Gastrocnemius medialis (tissue), 4 donors: ENCODE data around the gene GASK1A. TPM values are rescaled to one million over a fixed set of nuclear protein-coding genes. Genes with fewer than 3 reads are reported as not detected.

Experiments used
- ATAC-seq, 2 donors: fragments of 150-250 bp; one replicate each; pipeline ENCODE4 v1.9.1; 2016
- DNase-seq, 2 donors: peaks; one replicate each; pipeline ENCODE4 v3.0.0-alpha.2; 2019
- H3K27ac ChIP-seq, 4 donors: fragments of 200-600 bp; sonication (generic); 1 replicate in 1 of 4; 2 replicates in 3 of 4; pipeline ENCODE4 v1.5.1; 2016 to 2018; ENCODE audit warnings: mild to moderate bottlenecking in 2 of 4, moderate library complexity in 1 of 4
- H3K27me3 ChIP-seq, 3 donors: fragments of 200-600 bp; sonication (generic) in 2 of 3; 1 replicate in 1 of 3; 2 replicates in 2 of 3; pipeline versions ENCODE4 v1.5.1 to v1.6.0; 2016 to 2019; ENCODE audit warnings: mild to moderate bottlenecking in 1 of 3, moderate library complexity in 1 of 3
- H3K36me3 ChIP-seq, 2 donors: fragments of 200-600 bp; sonication (generic) in 1 of 2; one replicate each; pipeline ENCODE4 v1.5.1; 2017 to 2018
- H3K4me1 ChIP-seq, 2 donors: fragments of 200-600 bp; sonication (generic) in 1 of 2; one replicate each; pipeline ENCODE4 v1.5.1; 2016 to 2017; ENCODE audit warnings: mild to moderate bottlenecking in 2 of 2
- H3K4me3 ChIP-seq, 4 donors: fragments of 200-600 bp; sonication (generic) in 3 of 4; 1 replicate in 1 of 4; 2 replicates in 3 of 4; pipeline ENCODE4 v1.5.1; 2016 to 2019; ENCODE audit warnings: mild to moderate bottlenecking in 2 of 4
- H3K9me3 ChIP-seq, 3 donors: fragments of 200-600 bp; sonication (generic) in 2 of 3; 1 replicate in 1 of 3; 2 replicates in 2 of 3; pipeline ENCODE4 v1.5.1; 2016 to 2019
- CTCF ChIP-seq, 5 experiments: fragments of 450-650 bp in 3 of 5; fragments of 200-600 bp in 2 of 5; sonication (generic) in 2 of 5; IDR thresholded peaks in 4 of 5; conservative IDR thresholded peaks in 1 of 5; 1 replicate in 4 of 5; 2 replicates in 1 of 5; pipeline ENCODE4 v1.5.1; 2016 to 2019; ENCODE audit warnings: antibody characterized with exemption in 5 of 5, mild to moderate bottlenecking in 3 of 5, moderate library complexity in 3 of 5
- POLR2A ChIP-seq, 2 donors: fragments of 450-650 bp; IDR thresholded peaks; one replicate each; pipeline ENCODE4 v1.6.1; 2017; ENCODE audit warnings: antibody characterized with exemption in 2 of 2, mild to moderate bottlenecking in 2 of 2, moderate library complexity in 2 of 2
- in situ Hi-C, 4 donors: fragments of 200-750 bp; cut with MboI; loops; one replicate each; pipeline versions ENCODE4 v1.15.0 to v1.8.0; 2017; ENCODE audit warnings: low sequenced_read_pairs in 4 of 4
- intact Hi-C: fragments of 100-400 bp; cut with DNase I; formaldehyde crosslinking; loops from one replicate; pipeline ENCODE4 v1.15.1; 2023; ENCODE audit warnings: low total_unique reads
- total RNA-seq, 4 donors: library from RNA; depleted of rRNA; stranded (reverse); fragments of >200 nt; gene quantifications; one replicate each; pipeline versions ENCODE4 v1.1.0 to v1.2.3, GENCODE V29; 2016

Gene GASK1A
- total RNA-seq, 4 donors from 2014 or later = 0.52 to 6.8 (median 0.87) TPM

GRCh38 chr3:43028678-43029490 is 49.8 kb downstream of the GASK1A start:
- DNase-seq = no peak
- no peaks in the 10 kb centered on the region for H3K27me3 ChIP-seq
- intact Hi-C loops = no loop called here

DNA sequence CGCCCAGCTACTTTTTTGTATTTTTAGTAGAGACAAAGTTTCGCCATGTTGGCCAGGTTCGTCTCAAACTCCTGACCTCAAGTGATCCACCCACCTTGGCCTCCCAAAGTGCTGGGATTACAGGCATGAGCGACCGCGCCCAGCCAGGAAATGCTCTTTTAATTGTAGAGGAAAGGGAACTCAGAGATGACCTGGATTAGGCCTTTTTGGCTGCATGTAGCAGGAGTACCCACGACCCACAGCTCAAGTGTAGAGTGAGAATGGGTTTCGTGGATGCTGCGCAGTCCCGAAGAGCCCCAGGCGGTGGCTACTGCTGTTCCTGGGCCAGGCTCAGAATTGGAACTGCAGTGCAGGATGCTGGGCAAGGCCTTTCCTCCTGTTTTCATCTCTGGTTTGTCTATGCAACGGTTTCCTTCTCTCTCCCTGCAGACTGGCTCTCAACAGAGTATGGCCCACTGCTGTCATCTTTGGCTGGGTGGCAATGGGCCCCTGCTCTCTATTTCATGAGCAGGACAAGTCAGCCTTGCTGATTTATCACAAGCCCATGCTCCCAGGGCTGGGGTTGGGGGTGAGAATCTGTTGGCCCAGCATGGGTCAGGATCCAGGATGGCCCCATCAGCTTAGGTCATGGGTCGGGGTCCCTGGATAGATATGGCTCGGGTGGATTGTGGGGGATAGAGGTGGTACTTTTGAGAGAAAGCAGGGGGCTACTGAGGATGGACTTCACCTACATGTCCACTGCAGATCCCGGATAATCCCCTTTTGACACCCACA is 51.2 kb downstream of the GASK1A start:
- TF ChIP-seq CTCF (IDR thresholded peaks at IDR 0.05 in 4 of 5, conservative IDR thresholded peaks at IDR 0.05 in 1 of 5) = no peak
- no peak for TF ChIP-seq POLR2A (IDR thresholded peaks at IDR 0.05)
- Histone ChIP-seq H3K27me3 (no peaks in the 10 kb centered on the region), H3K4me3 (no peak overlapping the region), H3K27ac (no peak overlapping the region), H3K36me3 (no peaks in the 10 kb centered on the region), H3K9me3 (no peaks in the 10 kb centered on the region), H3K4me1 (peaks cover 0 to 13% of the 10 kb centered on the region in 2 donors)
- DNase-seq (no peak), ATAC-seq (no peak)
- in situ Hi-C loops = no loop called here
- intact Hi-C loops = no loop called here

More at GRCh38 chr3:43028678-43029490, 49.8 kb downstream of the GASK1A start:
- Histone ChIP-seq H3K27ac (no peak overlapping the region), H3K4me1 (peaks cover 0 to 13% of the 10 kb centered on the region in 2 donors), H3K4me3 (no peak overlapping the region), H3K9me3 (no peaks in the 10 kb centered on the region), H3K36me3 (no peaks in the 10 kb centered on the region)
- no peak for TF ChIP-seq CTCF (IDR thresholded peaks at IDR 0.05 in 4 of 5, conservative IDR thresholded peaks at IDR 0.05 in 1 of 5)
- no peak for TF ChIP-seq POLR2A (IDR thresholded peaks at IDR 0.05)
- ATAC-seq = no peak
- in situ Hi-C loops = no loop called here

DNA sequence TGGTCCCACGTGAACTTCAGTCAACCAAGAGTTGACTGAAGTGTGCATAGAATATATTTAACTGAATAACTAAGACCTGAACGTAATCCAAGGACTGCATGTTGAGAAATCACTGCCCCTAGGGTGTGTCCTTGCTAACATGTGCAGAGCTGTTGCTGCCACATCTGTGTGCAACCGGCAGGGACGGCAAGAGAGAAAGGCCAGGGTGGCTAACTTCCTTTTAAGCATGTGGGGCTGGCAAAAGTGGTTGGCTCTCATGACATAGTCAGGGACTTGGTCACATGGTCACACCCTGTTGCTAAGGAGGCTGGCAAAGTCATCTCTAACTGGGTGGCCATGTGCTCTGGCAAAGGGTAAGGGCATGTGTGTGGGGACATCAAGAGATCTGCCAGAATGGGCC is 52.4 kb downstream of the GASK1A start:
- in situ Hi-C loops = no loop called here
- Histone ChIP-seq H3K27me3 (no peaks in the 10 kb centered on the region), H3K36me3 (no peaks in the 10 kb centered on the region), H3K4me3 (no peak overlapping the region), H3K27ac (peak overlapping the region in 2 of 4 donors; percentile 36 to 47), H3K4me1 (peaks cover 0 to 13% of the 10 kb centered on the region in 2 donors), H3K9me3 (no peaks in the 10 kb centered on the region)
- intact Hi-C loops = no loop called here
- TF ChIP-seq POLR2A (IDR thresholded peaks at IDR 0.05) (no peak), CTCF (IDR thresholded peaks at IDR 0.05 in 4 of 5, conservative IDR thresholded peaks at IDR 0.05 in 1 of 5) (no peak)
- ATAC-seq (peak; percentile 66 to 93), DNase-seq (peak; percentile 27 to 82)

DNA sequence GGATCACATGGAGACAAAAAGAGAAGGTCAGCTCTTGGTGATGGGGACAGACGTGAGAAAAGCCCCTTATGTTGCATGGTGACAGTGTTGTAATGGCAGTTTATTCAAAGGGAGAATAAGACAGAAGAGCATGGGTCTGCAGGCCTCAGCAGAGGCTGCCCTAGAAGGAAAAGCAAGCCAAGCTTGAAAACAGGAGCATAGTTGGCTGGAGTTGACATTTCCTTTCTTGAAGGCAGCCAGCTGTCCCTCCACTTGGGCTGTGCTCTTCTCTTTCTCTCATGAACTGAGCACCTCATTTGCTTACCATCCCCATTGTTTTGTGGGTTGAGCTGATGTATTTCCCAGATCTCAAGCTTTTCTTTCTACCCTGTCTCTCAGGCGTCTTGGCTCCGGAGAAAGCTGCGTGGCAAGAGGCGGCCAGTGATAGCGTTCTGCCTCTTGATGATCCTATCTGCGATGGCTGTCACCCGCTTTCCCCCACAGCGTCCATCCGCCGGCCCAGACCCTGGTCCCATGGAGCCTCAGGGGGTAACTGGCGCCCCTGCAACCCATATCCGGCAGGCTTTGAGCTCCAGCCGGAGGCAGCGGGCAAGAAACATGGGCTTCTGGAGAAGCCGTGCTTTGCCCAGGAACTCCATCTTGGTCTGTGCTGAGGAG is 52.9 kb downstream of the GASK1A start:
- Histone ChIP-seq H3K4me3 (no peak overlapping the region), H3K36me3 (no peaks in the 10 kb centered on the region), H3K27ac (peak overlapping the region in 2 of 4 donors; percentile 36 to 47), H3K9me3 (no peaks in the 10 kb centered on the region), H3K27me3 (no peaks in the 10 kb centered on the region), H3K4me1 (peaks cover 0 to 13% of the 10 kb centered on the region in 2 donors)
- in situ Hi-C loops (no loop called here), intact Hi-C loops (no loop called here)
- ATAC-seq (no peak), DNase-seq (no peak)
- no peak for TF ChIP-seq POLR2A (IDR thresholded peaks at IDR 0.05)
